Adipocyte (in vitro differentiated cells): ENCODE results near the gene HTR3D.
A peak's percentile ranks its signal among the peaks of the same experiment; 100 is the strongest.
"Not testable (repeated sequence)": the region's sequence is repeated elsewhere in the genome, so short reads cannot be mapped to it uniquely, and the experiment has no call there.

Experiments used
- DNase-seq: peaks from one replicate; pipeline ENCODE4 v3.0.0-alpha.2; 2015; ENCODE audit warnings: low read depth
- H3K27me3 ChIP-seq: replicated peaks from 2 replicates; pipeline ENCODE4 v1.7.0; 2013; ENCODE audit warnings: mild to moderate bottlenecking, low read length, moderate library complexity; ENCODE audit not compliant: control insufficient read depth, insufficient read depth
- H3K36me3 ChIP-seq: 2 replicates; pipeline ENCODE4 v1.7.0; 2013; ENCODE audit warnings: low read length, mild to moderate bottlenecking, moderate library complexity; ENCODE audit not compliant: control insufficient read depth, insufficient read depth, severe bottlenecking
- H3K4me1 ChIP-seq: 2 replicates; pipeline ENCODE4 v1.7.0; 2013; ENCODE audit warnings: mild to moderate bottlenecking, low read length, moderate library complexity; ENCODE audit not compliant: control insufficient read depth, insufficient read depth
- H3K4me3 ChIP-seq: 2 replicates; pipeline ENCODE4 v1.7.0; 2013; ENCODE audit warnings: mild to moderate bottlenecking, low read length, moderate library complexity
- H3K9ac ChIP-seq: 2 replicates; pipeline ENCODE4 v1.7.0; 2013; ENCODE audit warnings: mild to moderate bottlenecking, low read length, moderate library complexity
- H3K9me3 ChIP-seq: 2 replicates; pipeline ENCODE4 v1.7.0; 2013; ENCODE audit warnings: mild to moderate bottlenecking, low read length, moderate library complexity; ENCODE audit not compliant: control insufficient read depth

The HTR3D gene

GRCh38 chr3:184040010-184040409 lies 8.5 kb downstream of the HTR3D start:
- no peaks in the 10 kb centered on the region for H3K36me3 ChIP-seq
- no peak overlapping the region for H3K4me3 ChIP-seq
- peaks cover 18% of the 10 kb centered on the region for H3K27me3 ChIP-seq
- H3K9ac ChIP-seq = no peak overlapping the region
- H3K9me3 ChIP-seq = no peaks in the 10 kb centered on the region
- H3K4me1 ChIP-seq = peaks cover 12% of the 10 kb centered on the region
- DNase-seq = peak; percentile 18

GRCh38 chr3:184042617-184043016 lies 11.1 kb downstream of the HTR3D start:
- DNase-seq = no peak
- no peaks in the 10 kb centered on the region for H3K9me3 ChIP-seq
- peaks cover 12% of the 10 kb centered on the region for H3K4me1 ChIP-seq
- H3K36me3 ChIP-seq = no peaks in the 10 kb centered on the region
- no peak overlapping the region for H3K4me3 ChIP-seq
- no peak overlapping the region for H3K9ac ChIP-seq
- peaks cover 16% of the 10 kb centered on the region for H3K27me3 ChIP-seq

DNA sequence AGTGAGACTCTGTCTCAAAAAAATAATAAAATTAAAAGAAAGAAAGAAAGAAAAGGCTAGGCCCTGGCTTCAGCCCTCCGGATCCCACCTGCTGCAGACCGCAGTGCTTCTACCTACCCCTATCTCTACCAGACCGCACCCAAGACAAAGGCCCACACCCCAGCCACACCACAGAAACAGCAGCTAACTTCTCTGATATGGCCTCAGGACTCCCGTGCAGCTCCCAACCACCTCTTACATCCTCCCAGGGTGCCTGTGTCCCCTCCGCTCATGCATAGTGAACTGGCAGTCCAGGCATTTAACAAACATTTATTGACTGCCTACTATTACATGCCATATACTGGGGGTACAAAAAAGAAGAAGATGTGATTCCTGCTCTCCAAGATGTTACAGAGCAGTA lies 14.5 kb downstream of the HTR3D start:
- H3K9ac ChIP-seq = no peak overlapping the region
- no peak for DNase-seq
- no peak overlapping the region for H3K4me3 ChIP-seq
- no peaks in the 10 kb centered on the region for H3K4me1 ChIP-seq
- no peaks in the 10 kb centered on the region for H3K9me3 ChIP-seq
- H3K27me3 ChIP-seq = peaks cover 31% of the 10 kb centered on the region
- no peaks in the 10 kb centered on the region for H3K36me3 ChIP-seq

- DNase-seq = no peak
- Histone ChIP-seq H3K9ac (no peak overlapping the region), H3K27me3 (peaks cover 25% of the 10 kb centered on the region), H3K9me3 (no peaks in the 10 kb centered on the region), H3K4me3 (no peak overlapping the region), H3K36me3 (no peaks in the 10 kb centered on the region), H3K4me1 (peaks cover 3% of the 10 kb centered on the region)
Measured at GRCh38 chr3:184050217-184050847, 18.8 kb downstream of the HTR3D start.

GRCh38 chr3:184052767-184053166 lies 21.2 kb downstream of the HTR3D start, which contains the start of gene HTR3C:
HTR3C (plus strand) TSS chr3:184053047; CDS start chr3:184053081, 34 bp downstream.
- no peaks in the 10 kb centered on the region for H3K36me3 ChIP-seq
- no peak within 1 kb of the TSS for H3K4me3 ChIP-seq
- DNase-seq = no peak
- no peaks in the 10 kb centered on the region for H3K9me3 ChIP-seq
- H3K9ac ChIP-seq = no peak within 1 kb of the TSS
- H3K27me3 ChIP-seq = peaks cover 24% of the 10 kb centered on the region
- H3K4me1 ChIP-seq = peaks cover 4% of the 10 kb centered on the region

DNA sequence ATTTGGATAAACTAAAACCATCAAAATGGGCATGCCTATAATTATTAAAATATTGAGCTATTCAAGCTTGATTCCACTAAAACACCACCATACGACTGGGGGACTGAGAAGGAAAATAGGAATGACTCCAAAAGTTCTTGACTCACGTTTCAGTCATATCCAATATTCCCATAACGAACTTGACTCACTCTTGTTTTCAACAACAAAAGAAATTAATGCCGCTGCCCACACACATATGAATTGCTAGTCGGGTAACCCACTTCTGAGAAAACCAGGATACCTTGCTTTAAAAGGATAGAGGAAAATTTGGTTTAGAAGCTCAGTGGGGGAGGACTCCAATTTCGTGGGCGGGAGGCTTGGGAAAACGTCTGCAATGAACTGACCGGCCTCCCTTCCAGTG lies 26.5 kb downstream of the HTR3D start:
- no peak overlapping the region for H3K4me3 ChIP-seq
- no peaks in the 10 kb centered on the region for H3K36me3 ChIP-seq
- H3K27me3 ChIP-seq = peaks cover 10% of the 10 kb centered on the region
- H3K9me3 ChIP-seq = peaks cover 2% of the 10 kb centered on the region
- H3K4me1 ChIP-seq = peaks cover 8% of the 10 kb centered on the region
- DNase-seq = peak; percentile 8
- H3K9ac ChIP-seq = no peak overlapping the region

- peaks cover 2% of the 10 kb centered on the region for H3K9me3 ChIP-seq
- no peak overlapping the region for H3K9ac ChIP-seq
- no peak overlapping the region for H3K4me3 ChIP-seq
- DNase-seq = no peak
- H3K4me1 ChIP-seq = peaks cover 8% of the 10 kb centered on the region
- peaks cover 14% of the 10 kb centered on the region for H3K27me3 ChIP-seq
- no peaks in the 10 kb centered on the region for H3K36me3 ChIP-seq
Measured at GRCh38 chr3:184059424-184059823, 27.9 kb downstream of the HTR3D start.

DNA sequence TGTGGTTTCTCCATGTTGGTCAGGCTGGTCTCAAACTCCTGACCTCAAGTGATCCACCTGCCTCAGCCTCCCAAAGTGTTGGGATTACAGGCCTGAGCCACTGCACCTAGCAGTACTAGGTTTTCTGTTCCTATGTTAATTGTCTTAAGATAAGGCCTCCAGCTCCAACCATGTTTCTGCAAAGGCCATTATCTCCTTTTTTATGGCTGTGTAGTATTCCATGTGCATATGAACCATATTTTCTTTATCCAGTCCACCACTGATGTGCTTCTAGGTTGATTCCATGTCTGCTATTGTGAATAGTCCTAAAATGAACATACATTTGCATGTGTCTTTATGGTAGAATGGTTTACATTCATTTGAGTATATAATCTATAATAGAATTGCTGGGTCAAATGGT lies 31.1 kb downstream of the HTR3D start:
- H3K36me3 ChIP-seq = no peaks in the 10 kb centered on the region
- H3K4me3 ChIP-seq = no peak overlapping the region
- H3K9ac ChIP-seq = no peak overlapping the region
- peaks cover 2% of the 10 kb centered on the region for H3K9me3 ChIP-seq
- DNase-seq = no peak
- peaks cover 8% of the 10 kb centered on the region for H3K4me1 ChIP-seq
- H3K27me3 ChIP-seq = peaks cover 8% of the 10 kb centered on the region

DNA sequence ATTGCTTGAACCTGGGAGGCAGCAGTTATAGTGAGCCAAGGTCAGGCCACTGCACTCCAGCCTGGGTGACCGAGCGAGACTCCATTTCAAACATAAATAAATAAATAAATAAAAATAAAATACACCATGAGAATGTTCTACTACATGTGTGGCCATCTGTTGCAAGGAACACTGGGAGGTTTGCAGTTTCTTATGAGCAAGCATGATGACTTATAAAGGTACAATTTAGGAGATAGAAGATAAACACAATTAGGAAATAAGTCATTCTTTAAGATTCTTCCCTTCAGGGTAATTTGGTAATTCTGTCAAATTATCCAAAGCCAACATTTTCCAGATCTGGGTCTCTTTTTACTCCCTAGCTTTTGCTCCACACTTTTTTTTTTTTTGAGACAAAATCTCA lies 34.7 kb downstream of the HTR3D start:
- no peaks in the 10 kb centered on the region for H3K4me1 ChIP-seq
- H3K27me3 ChIP-seq = peaks cover 4% of the 10 kb centered on the region
- no peak overlapping the region for H3K4me3 ChIP-seq
- peaks cover 2% of the 10 kb centered on the region for H3K9me3 ChIP-seq
- H3K36me3 ChIP-seq = no peaks in the 10 kb centered on the region
- DNase-seq = peak; percentile 11
- H3K9ac ChIP-seq = no peak overlapping the region

GRCh38 chr3:184067573-184068055 lies 36.1 kb downstream of the HTR3D start:
- H3K4me3 ChIP-seq = no peak overlapping the region
- no peaks in the 10 kb centered on the region for H3K36me3 ChIP-seq
- DNase-seq = no peak
- H3K27me3 ChIP-seq = peaks cover 4% of the 10 kb centered on the region
- H3K9me3 ChIP-seq = peaks cover 2% of the 10 kb centered on the region
- H3K9ac ChIP-seq = no peak overlapping the region
- no peaks in the 10 kb centered on the region for H3K4me1 ChIP-seq

DNA sequence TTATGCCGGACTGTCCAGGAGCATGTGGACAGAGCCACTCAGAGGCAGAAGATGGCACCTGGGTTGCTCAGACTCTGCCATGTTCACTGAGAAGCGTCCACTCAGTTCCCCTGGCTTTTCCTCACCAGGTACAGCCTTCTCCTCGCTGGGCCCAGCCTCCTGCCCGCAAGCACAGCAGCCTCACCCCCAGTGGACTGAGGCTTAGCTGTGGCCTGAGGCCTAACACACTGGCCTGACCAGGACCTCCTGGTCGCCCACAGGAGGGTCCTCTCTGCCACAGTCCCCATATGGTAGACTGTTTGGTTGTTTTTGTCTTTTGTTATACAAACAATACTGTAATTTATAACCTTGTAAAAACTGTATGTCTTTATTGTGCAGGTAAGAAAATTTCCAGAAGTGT lies 36.8 kb downstream of the HTR3D start:
- Histone ChIP-seq H3K4me3 (no peak overlapping the region), H3K4me1 (no peaks in the 10 kb centered on the region), H3K9ac (no peak overlapping the region), H3K36me3 (no peaks in the 10 kb centered on the region), H3K27me3 (peaks cover 4% of the 10 kb centered on the region), H3K9me3 (no peaks in the 10 kb centered on the region)
- no peak for DNase-seq

GRCh38 chr3:184071142-184071541 lies 39.6 kb downstream of the HTR3D start:
- H3K4me1 ChIP-seq, H3K9ac ChIP-seq, H3K36me3 ChIP-seq, DNase-seq, H3K27me3 ChIP-seq, H3K9me3 ChIP-seq, H3K4me3 ChIP-seq: not testable (repeated sequence)
